COLO829 (cell line): ENCODE results near the gene PNMT.
A peak's percentile ranks its signal among the peaks of the same experiment; 100 is the strongest.
"Not testable (repeated sequence)": the region's sequence is repeated elsewhere in the genome, so short reads cannot be mapped to it uniquely, and the experiment has no call there.

Experiments used
- DNase-seq: peaks from one replicate; pipeline ENCODE4 v3.0.0; 2012; ENCODE audit warnings: low spot score

PNMT gene

DNA sequence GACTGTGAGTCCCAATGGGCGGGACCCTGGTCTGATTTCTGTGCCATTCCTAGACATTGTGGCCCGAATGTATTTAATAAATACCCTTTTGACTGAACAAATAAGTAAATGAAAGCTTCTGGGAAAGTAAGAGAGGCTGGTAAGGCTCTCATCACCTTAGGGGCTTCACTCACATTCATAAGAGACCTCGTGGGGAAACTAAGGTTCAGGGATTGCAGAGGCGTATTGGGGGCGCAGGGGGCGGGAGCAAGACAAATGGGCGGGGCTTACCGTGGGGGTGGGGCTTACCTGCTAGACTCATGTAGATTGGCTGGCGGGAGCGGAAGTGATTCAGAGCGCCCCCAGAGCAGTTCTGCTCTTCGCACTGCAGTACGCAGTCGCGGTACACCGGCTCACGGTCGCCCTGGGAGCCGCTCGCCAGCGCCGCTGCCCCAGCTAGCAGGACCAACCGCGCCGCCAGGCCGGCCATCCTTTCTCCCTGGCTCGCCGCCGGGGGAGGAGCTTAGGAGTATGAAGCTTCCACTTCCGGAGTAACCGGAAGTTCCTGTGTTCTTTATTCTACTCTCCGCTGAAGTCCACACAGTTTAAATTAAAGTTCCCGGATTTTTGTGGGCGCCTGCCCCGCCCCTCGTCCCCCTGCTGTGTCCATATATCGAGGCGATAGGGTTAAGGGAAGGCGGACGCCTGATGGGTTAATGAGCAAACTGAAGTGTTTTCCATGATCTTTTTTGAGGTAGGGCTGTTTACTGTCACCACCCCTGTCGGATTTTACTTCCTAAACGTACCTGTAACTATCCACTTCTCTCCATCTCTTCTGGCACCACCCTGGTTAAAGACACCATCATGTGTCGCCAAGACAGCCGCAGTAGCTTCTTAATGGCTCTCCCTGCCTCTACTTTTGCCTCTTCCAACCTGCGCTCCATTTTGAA is 19.6 kb downstream of the PNMT start, which contains the start of gene PGAP3:
PGAP3 (minus strand) TSS at position 512 of the 929 bp plus-strand sequence; CDS start at position 469, 43 bp downstream.
- peak; percentile 99 for DNase-seq

DNA sequence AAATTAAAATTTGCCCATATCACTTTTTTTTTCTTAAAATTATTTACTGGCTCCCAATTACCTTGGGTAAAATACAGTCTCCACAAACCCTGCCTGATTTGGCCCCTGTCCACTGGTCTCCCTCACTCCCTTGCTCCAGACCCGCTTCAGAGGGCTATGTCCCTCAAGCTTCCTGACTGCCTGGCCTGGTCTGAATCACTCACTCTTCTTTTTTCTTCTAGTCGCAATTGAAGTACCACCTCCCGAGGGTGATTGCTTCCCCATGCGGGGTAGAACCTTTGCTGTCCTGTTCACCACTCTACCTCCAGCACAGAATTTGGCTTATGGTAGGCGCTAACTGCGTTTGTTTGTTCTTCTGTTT is 20.2 kb downstream of the PNMT start:
- DNase-seq: no peak

GRCh38 chr17:39688945-39689344 is 20.7 kb downstream of the PNMT start:
- DNase-seq: no peak

- no peak for DNase-seq
Observed at GRCh38 chr17:39694593-39694992, 26.3 kb downstream of the PNMT start.

DNA sequence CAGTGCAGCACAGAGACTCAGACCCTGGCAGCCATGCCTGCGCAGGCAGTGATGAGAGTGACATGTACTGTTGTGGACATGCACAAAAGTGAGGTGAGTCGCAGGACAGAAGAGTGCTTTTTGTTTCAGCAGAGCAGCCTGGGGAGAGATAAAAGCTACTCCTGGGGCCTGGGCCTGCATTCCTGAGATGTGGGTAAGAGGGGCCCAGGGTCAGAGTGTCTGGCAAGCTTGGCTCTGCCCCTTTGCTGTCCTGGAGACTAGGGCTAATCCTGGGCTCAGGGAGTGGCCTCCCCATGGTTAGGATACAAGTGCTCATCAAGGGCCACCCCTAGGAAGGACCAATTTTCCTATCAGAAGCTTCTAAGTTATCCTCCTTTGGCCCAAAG is 26.8 kb downstream of the PNMT start:
- DNase-seq: no peak

DNA sequence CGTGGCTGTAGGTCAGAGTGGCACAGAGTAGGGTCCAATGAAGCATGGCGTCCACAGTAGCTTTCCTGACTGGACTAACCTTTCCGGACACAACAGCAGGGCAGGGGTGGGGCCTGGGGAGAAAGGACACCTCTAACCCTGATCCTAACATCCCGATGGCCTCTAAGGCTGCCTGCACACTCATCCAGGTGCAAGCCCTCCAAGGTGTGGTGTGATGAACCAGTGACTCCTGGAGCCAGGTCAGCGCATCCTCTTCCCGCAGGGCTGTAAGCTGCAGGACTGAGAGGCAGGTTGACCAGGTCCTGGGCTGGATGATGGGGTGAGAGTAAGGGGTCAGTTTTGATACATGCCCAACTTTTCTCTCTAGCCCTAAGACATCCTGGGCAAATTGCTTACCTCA is 28.5 kb downstream of the PNMT start:
- no peak for DNase-seq

- DNase-seq: no peak
Observed at GRCh38 chr17:39697961-39698360, 29.7 kb downstream of the PNMT start.

GRCh38 chr17:39699157-39699817 is 31.0 kb downstream of the PNMT start:
- DNase-seq: not testable (repeated sequence)

GRCh38 chr17:39699818-39700147 is 31.5 kb downstream of the PNMT start, which contains the start of gene ERBB2:
TSS of gene ERBB2 (plus strand) at chr17:39700064. CDS start at chr17:39700239, 175 bp downstream.
- peak; percentile 72 for DNase-seq

GRCh38 chr17:39700148-39700987 is 32.1 kb downstream of the PNMT start:
- no peak for DNase-seq

DNA sequence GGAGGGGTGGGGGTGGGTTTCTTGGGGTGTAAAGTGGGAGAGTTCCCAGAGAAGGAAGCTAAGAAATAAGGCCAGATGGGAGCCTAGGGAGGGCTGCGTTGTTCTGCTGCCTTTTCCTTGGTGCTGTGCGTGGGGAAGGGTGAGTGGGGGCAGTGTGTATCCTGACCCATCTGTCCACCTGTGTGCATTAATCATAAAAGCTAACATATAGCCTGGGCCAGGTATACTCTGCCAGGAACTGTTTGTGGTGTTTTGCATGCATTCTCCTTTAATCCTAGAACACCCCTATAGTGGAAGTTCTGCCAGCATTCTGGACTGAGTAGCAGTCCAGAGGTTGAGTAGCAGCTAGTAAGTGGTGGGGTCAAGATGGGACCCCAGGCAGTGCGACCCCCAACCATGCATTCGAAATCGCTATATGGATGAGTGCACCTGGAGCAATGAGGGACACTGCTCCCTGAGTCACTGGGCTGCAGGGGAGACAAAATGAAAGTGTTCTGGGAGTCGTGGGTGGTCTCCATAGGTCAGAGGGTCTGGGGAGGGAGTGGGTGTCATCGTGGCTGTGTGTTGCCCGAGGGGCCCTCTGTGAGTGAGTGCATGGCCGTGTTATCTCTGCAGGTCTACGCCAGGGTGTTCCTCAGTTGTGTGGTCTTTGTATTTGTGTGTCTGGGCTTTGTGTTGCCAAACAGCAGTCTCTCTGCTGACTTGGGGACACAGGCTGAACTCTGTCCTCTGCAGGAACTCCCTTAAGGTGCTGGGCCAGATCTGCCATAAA is 32.9 kb downstream of the PNMT start:
- no peak for DNase-seq

DNA sequence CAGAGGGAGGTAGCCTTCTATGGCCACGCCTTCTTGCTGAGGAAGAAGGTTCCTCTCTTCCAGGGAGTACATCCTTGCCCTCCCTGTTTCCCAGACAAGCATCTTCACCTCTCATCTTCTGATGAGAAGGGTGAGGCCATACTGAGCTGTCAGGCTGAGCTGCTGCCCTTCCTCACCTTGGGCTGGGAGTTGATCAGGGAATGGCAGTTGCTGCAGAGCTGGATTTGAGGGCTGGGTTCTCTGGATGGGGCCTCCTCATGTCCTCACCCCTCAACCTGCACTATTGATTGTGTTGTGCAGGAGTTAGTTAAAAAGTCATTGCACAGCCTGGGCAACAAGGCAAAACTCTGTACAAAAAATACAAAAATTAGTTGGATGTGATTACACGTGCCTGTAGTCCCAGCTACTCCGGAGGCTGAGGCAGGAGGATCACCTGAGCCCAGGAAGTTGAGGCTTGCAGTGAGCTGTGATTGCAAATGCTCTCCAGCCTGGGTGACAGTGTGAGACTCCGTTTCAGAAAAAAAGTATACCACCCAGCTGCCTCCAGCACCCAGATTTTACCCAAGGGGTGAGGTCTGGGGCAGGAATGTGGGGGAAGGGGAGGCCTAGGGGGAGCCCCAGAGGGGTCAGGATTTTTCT is 33.6 kb downstream of the PNMT start:
- DNase-seq: no peak

- DNase-seq: no peak
Observed at GRCh38 chr17:39702901-39703893, 34.9 kb downstream of the PNMT start.

DNA sequence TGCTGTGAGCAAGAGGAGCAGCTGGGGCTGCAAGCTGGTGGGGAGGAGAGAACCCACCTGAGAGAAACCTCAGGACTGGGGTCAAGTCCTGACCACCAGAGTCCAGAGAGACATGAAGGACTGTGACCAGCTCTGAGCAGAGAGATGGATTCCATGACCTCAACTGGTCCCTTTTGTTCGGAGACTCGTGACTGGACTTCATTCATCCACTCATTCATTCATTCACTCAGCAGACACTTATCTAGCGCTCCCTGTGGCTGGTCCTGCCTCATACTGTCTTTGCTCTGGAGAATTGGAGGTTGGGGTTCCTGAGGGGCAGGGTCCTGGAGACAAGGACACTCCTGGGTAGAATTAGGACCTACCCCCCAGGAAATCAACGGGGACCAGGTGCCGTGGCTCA is 35.7 kb downstream of the PNMT start:
- DNase-seq: no peak

DNA sequence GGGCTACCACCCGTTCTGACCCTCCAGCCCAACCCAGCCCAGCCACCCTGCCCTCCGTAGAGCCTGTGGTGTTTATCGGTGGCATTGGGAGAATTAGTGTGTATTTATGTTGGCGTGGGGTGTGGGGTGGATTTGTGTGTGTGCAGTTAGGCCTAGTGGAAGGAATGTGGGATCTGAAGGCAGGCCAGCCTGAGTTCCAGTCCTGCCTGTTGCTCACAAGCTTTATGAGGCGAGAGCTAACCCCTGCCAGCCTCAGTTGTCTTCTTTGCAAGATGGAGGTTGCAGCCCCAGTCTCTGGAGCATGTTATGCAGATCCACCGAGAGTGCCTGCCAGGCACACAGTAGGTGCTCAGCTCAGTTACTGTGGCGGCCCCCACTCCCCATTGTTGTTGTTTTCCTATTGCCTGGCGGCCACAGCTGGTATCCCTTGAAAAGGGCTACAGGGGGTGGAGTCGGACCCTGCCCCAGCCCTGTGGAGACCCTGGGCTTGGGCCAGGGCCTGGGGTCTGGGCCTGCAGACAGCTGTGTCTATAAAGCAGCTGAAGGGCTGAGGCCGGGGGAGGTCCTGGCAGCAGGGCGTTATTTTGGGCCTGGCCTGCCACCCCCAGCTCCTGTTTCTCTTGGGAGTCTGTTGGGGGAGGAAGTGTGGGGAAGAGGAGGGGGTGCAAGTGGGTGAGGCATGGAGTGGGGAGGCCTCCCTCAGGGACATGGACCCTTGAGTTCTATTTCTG is 36.7 kb downstream of the PNMT start:
- no peak for DNase-seq

- no peak for DNase-seq
Observed at GRCh38 chr17:39705786-39706348, 37.6 kb downstream of the PNMT start.

GRCh38 chr17:39706383-39706782 is 38.1 kb downstream of the PNMT start:
- no peak for DNase-seq

DNA sequence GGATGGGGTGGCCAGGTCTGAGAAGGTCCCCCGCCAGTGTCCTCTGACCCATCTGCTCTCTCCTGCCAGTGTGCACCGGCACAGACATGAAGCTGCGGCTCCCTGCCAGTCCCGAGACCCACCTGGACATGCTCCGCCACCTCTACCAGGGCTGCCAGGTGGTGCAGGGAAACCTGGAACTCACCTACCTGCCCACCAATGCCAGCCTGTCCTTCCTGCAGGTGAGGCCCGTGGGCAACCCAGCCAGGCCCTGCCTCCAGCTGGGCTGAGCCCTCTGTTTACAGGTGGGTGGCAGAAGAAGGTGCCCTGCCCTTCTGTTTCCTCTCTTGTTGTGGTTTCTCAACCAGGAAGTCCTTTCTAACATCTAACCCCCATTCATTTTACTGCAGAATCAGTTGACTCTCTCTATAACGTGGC is 38.7 kb downstream of the PNMT start:
- DNase-seq: no peak
